Measurements from ENCODE around the gene ACACA. TPM values are rescaled to one million over a fixed set of nuclear protein-coding genes. Genes with fewer than 3 reads are reported as not detected.

The ACACA gene
- total RNA-seq, 1 experiment from 2014 or later: 84.2 TPM

DNA sequence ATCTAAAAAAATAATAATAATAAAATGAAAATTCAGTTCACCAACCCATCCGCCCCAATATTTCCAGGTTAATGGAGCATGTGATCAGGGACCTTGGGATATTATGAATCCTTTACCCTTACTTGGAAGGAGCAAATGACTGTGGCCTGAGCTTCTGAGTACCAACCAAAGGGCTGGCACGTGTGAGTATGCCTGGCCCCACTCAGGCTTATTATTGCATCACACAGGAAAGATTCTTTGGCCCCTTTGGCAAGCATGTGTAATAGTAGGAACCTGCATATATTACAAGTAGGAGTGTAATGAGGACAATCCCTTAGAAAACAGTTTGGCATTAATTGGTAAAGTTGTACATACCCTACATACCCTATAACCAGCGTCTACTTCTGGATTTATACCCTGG is 38.1 kb downstream of the ACACA start:
- H2AFZ ChIP-seq (ENCODE audit: low read length): no peak overlapping the region

GRCh38 chr17:37365589-37365988 is 41.0 kb downstream of the ACACA start:
- H3K4me3 ChIP-seq (ENCODE audit: low read length): no peak overlapping the region
- H3K9me2 ChIP-seq (replicated peaks; ENCODE audit: insufficient read depth, low read length): no peaks in the 10 kb centered on the region
- no peak for DNase-seq
- no peaks in the 10 kb centered on the region for H4K20me1 ChIP-seq (ENCODE audit: insufficient read depth, low read depth, low read length)
- H3K36me3 ChIP-seq (ENCODE audit: insufficient read depth, low read length): no peaks in the 10 kb centered on the region
- no peaks in the 10 kb centered on the region for H3K27me3 ChIP-seq (ENCODE audit: low read length)
- H3K4me2 ChIP-seq (ENCODE audit: low read depth, low read length, poor library complexity, severe bottlenecking): no peak overlapping the region
- no peaks in the 10 kb centered on the region for H3K4me1 ChIP-seq (ENCODE audit: low read length)
- H3K9ac ChIP-seq (ENCODE audit: low read length): no peak overlapping the region
- no peak overlapping the region for H2AFZ ChIP-seq (ENCODE audit: low read length)
- H3K79me2 ChIP-seq (ENCODE audit: low read length): no peaks in the 10 kb centered on the region
- no peaks in the 10 kb centered on the region for H3K9me3 ChIP-seq (ENCODE audit: low read length)
- no peak overlapping the region for H3K27ac ChIP-seq (ENCODE audit: low read length)

More for the DNA sequence above, 38.1 kb downstream of the ACACA start:
- H3K9me2 ChIP-seq (replicated peaks; ENCODE audit: insufficient read depth, low read length): no peaks in the 10 kb centered on the region
- H3K4me3 ChIP-seq (ENCODE audit: low read length): no peak overlapping the region
- H3K79me2 ChIP-seq (ENCODE audit: low read length): no peaks in the 10 kb centered on the region
- DNase-seq: no peak
- no peak overlapping the region for H3K9ac ChIP-seq (ENCODE audit: low read length)
- H3K4me2 ChIP-seq (ENCODE audit: low read depth, low read length, poor library complexity, severe bottlenecking): no peak overlapping the region
- no peaks in the 10 kb centered on the region for H3K9me3 ChIP-seq (ENCODE audit: low read length)
- no peak overlapping the region for H3K27ac ChIP-seq (ENCODE audit: low read length)
- no peaks in the 10 kb centered on the region for H3K36me3 ChIP-seq (ENCODE audit: insufficient read depth, low read length)
- H4K20me1 ChIP-seq (ENCODE audit: insufficient read depth, low read depth, low read length): no peaks in the 10 kb centered on the region
- H3K27me3 ChIP-seq (ENCODE audit: low read length): no peaks in the 10 kb centered on the region
- peaks cover 3% of the 10 kb centered on the region; the same call in 1 of the 2 replicates for H3K4me1 ChIP-seq (ENCODE audit: low read length)

GRCh38 chr17:37361543-37361942 is 45.1 kb downstream of the ACACA start:
- no peak overlapping the region for H3K9ac ChIP-seq (ENCODE audit: low read length)
- DNase-seq: no peak
- H3K4me3 ChIP-seq (ENCODE audit: low read length): no peak overlapping the region
- no peak overlapping the region for H2AFZ ChIP-seq (ENCODE audit: low read length)
- peaks cover 23% of the 10 kb centered on the region for H3K79me2 ChIP-seq (ENCODE audit: low read length)
- peaks cover 23% of the 10 kb centered on the region for H3K4me1 ChIP-seq (ENCODE audit: low read length)
- H3K36me3 ChIP-seq (ENCODE audit: insufficient read depth, low read length): peaks cover 5% of the 10 kb centered on the region; the same call in 1 of the 2 replicates
- H3K9me2 ChIP-seq (replicated peaks; ENCODE audit: insufficient read depth, low read length): no peaks in the 10 kb centered on the region
- no peak overlapping the region for H3K4me2 ChIP-seq (ENCODE audit: low read depth, low read length, poor library complexity, severe bottlenecking)
- peaks cover 4% of the 10 kb centered on the region; the same call in 1 of the 2 replicates for H4K20me1 ChIP-seq (ENCODE audit: insufficient read depth, low read depth, low read length)
- no peaks in the 10 kb centered on the region for H3K27me3 ChIP-seq (ENCODE audit: low read length)
- H3K9me3 ChIP-seq (ENCODE audit: low read length): no peaks in the 10 kb centered on the region
- no peak overlapping the region for H3K27ac ChIP-seq (ENCODE audit: low read length)

- peaks cover 24% of the 10 kb centered on the region for H3K4me1 ChIP-seq (ENCODE audit: low read length)
- H3K9me3 ChIP-seq (ENCODE audit: low read length): no peaks in the 10 kb centered on the region
- peaks cover 4% of the 10 kb centered on the region; the same call in 1 of the 2 replicates for H4K20me1 ChIP-seq (ENCODE audit: insufficient read depth, low read depth, low read length)
- H3K27me3 ChIP-seq (ENCODE audit: low read length): no peaks in the 10 kb centered on the region
- no peaks in the 10 kb centered on the region for H3K9me2 ChIP-seq (replicated peaks; ENCODE audit: insufficient read depth, low read length)
- H3K4me2 ChIP-seq (ENCODE audit: low read depth, low read length, poor library complexity, severe bottlenecking): no peak overlapping the region
- H3K79me2 ChIP-seq (ENCODE audit: low read length): peaks cover 32% of the 10 kb centered on the region
- H3K36me3 ChIP-seq (ENCODE audit: insufficient read depth, low read length): peaks cover 6% of the 10 kb centered on the region; the same call in 1 of the 2 replicates
- no peak overlapping the region for H3K4me3 ChIP-seq (ENCODE audit: low read length)
- no peak for DNase-seq
- no peak overlapping the region for H2AFZ ChIP-seq (ENCODE audit: low read length)
- no peak overlapping the region for H3K27ac ChIP-seq (ENCODE audit: low read length)
- no peak overlapping the region for H3K9ac ChIP-seq (ENCODE audit: low read length)
Measured at GRCh38 chr17:37360632-37361031, 46.0 kb downstream of the ACACA start.

- H3K79me2 ChIP-seq (ENCODE audit: low read length): peaks cover 41% of the 10 kb centered on the region
- peaks cover 4% of the 10 kb centered on the region; the same call in 1 of the 2 replicates for H4K20me1 ChIP-seq (ENCODE audit: insufficient read depth, low read depth, low read length)
- H3K4me1 ChIP-seq (ENCODE audit: low read length): peaks cover 24% of the 10 kb centered on the region
- H3K27ac ChIP-seq (ENCODE audit: low read length): peak overlapping the region; percentile 56
- H3K9me3 ChIP-seq (ENCODE audit: low read length): no peaks in the 10 kb centered on the region
- 0 out of 2 replicates have a peak overlapping the region, but pooled peaks have one; percentile 17 for H2AFZ ChIP-seq (ENCODE audit: low read length)
- no peaks in the 10 kb centered on the region for H3K9me2 ChIP-seq (replicated peaks; ENCODE audit: insufficient read depth, low read length)
- DNase-seq: no peak
- peak overlapping the region; percentile 58 for H3K4me3 ChIP-seq (ENCODE audit: low read length)
- H3K4me2 ChIP-seq (ENCODE audit: low read depth, low read length, poor library complexity, severe bottlenecking): peak overlapping the region; percentile 63
- no peaks in the 10 kb centered on the region for H3K27me3 ChIP-seq (ENCODE audit: low read length)
- peak overlapping the region; percentile 73 for H3K9ac ChIP-seq (ENCODE audit: low read length)
- peaks cover 6% of the 10 kb centered on the region; the same call in 1 of the 2 replicates for H3K36me3 ChIP-seq (ENCODE audit: insufficient read depth, low read length)
Measured at GRCh38 chr17:37359682-37360188, 46.9 kb downstream of the ACACA start.

GRCh38 chr17:37358830-37359681 is 47.6 kb downstream of the ACACA start:
- no peaks in the 10 kb centered on the region for H3K9me2 ChIP-seq (replicated peaks; ENCODE audit: insufficient read depth, low read length)
- H3K27ac ChIP-seq (ENCODE audit: low read length): peak overlapping the region; percentile 57
- peak overlapping the region; percentile 66; the same call in 1 of the 2 replicates for H2AFZ ChIP-seq (ENCODE audit: low read length)
- H3K4me3 ChIP-seq (ENCODE audit: low read length): peak overlapping the region; percentile 78
- H3K4me2 ChIP-seq (ENCODE audit: low read depth, low read length, poor library complexity, severe bottlenecking): peak overlapping the region; percentile 88
- peaks cover 12% of the 10 kb centered on the region for H3K36me3 ChIP-seq (ENCODE audit: insufficient read depth, low read length)
- peak; percentile 98 for DNase-seq
- no peaks in the 10 kb centered on the region for H3K27me3 ChIP-seq (ENCODE audit: low read length)
- H4K20me1 ChIP-seq (ENCODE audit: insufficient read depth, low read depth, low read length): peaks cover 4% of the 10 kb centered on the region
- H3K79me2 ChIP-seq (ENCODE audit: low read length): peaks cover 48% of the 10 kb centered on the region
- H3K9me3 ChIP-seq (ENCODE audit: low read length): no peaks in the 10 kb centered on the region
- peaks cover 24% of the 10 kb centered on the region for H3K4me1 ChIP-seq (ENCODE audit: low read length)
- peak overlapping the region; percentile 98 for H3K9ac ChIP-seq (ENCODE audit: low read length)

DNA sequence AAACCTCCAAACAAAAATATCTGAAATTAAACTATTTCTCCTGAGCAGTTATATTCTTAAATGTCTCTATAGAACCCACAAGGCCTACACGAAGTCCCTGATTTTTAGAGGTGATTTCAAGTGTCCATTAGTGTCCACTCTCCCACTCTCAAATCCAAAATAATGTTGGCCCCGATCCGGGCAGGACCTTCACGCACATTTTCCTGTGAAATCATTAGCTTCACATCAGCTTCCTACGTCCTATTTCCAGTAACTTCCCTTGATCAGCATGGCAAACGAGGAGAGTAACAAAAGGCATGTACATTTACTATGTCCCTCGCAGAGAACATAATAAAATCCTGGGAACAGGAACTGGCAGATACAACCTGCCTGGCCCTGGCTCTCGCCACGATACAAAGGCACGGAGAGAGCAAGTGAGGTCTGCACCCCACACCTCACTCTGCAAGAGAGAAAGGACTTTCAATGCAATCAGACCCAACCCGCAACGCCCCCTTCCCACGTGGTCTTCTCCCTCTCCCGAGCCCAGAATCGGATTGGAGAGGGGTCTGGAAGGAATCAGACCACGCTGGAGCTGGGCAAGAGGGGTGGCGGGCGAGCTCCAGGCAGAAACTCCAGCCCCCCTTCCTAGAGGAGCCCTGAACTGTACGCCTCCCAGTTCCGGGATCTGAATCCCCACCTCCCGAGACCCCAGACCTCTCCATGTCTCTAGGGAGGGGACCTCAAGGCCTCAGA is 48.4 kb downstream of the ACACA start:
- H3K36me3 ChIP-seq (ENCODE audit: insufficient read depth, low read length): peaks cover 16% of the 10 kb centered on the region
- peak overlapping the region; percentile 98 for H3K9ac ChIP-seq (ENCODE audit: low read length)
- H3K4me1 ChIP-seq (ENCODE audit: low read length): peaks cover 24% of the 10 kb centered on the region
- peak overlapping the region; percentile 88 for H3K4me2 ChIP-seq (ENCODE audit: low read depth, low read length, poor library complexity, severe bottlenecking)
- H3K27me3 ChIP-seq (ENCODE audit: low read length): no peaks in the 10 kb centered on the region
- H4K20me1 ChIP-seq (ENCODE audit: insufficient read depth, low read depth, low read length): peaks cover 4% of the 10 kb centered on the region
- peak overlapping the region; percentile 66; the same call in 1 of the 2 replicates for H2AFZ ChIP-seq (ENCODE audit: low read length)
- no peaks in the 10 kb centered on the region for H3K9me3 ChIP-seq (ENCODE audit: low read length)
- DNase-seq: peak; percentile 82
- peak overlapping the region; percentile 57 for H3K27ac ChIP-seq (ENCODE audit: low read length)
- H3K79me2 ChIP-seq (ENCODE audit: low read length): peaks cover 54% of the 10 kb centered on the region
- no peaks in the 10 kb centered on the region for H3K9me2 ChIP-seq (replicated peaks; ENCODE audit: insufficient read depth, low read length)
- peak overlapping the region; percentile 78 for H3K4me3 ChIP-seq (ENCODE audit: low read length)
